SK-N-SH (cell line): ENCODE data around the gene COL4A6. TPM values are rescaled to one million over a fixed set of nuclear protein-coding genes. Genes with fewer than 3 reads are reported as not detected.

ENCODE experiments used
- CTCF ChIA-PET: fragments of 300-600, 350-600 bp; formaldehyde crosslinking; extraction: SDS; loops from one replicate; lab custom pipeline; 2021; lab: Yijun Ruan, JAX
- POLR2A ChIA-PET: fragments of 350-600 bp; sonication (Branson Sonifier 250); formaldehyde crosslinking; extraction: SDS; loops from one replicate; lab custom pipeline; 2020; ENCODE audit warnings: antibody characterized with exemption, inconsistent platforms; lab: Yijun Ruan, JAX
- DNase-seq: peaks from one replicate; pipeline ENCODE4 v3.0.0; 2012
- H2AFZ ChIP-seq: fragments of 200-600 bp; sonication (generic); 2 replicates; pipeline ENCODE4 v1.8.1; 2016; ENCODE audit warnings: antibody characterized with exemption, mild to moderate bottlenecking, low read depth
- H3F3A ChIP-seq: fragments of 200-600 bp; sonication (generic); replicated peaks from 2 replicates; pipeline ENCODE3; 2016; ENCODE audit warnings: antibody characterized with exemption, mild to moderate bottlenecking; ENCODE audit not compliant: insufficient read depth
- H3K27ac ChIP-seq, 2 experiments: fragments of 200-500 bp in 1 of 2; fragments of 200-600 bp in 1 of 2; sonication (Bioruptor generic) in 1 of 2; sonication (generic), shearing (Covaris generic) in 1 of 2; 2 replicates each; pipeline versions ENCODE4 v1.5.1 to v1.6.1; 2014 to 2016; ENCODE audit warnings: low read depth in 2 of 2, inconsistent platforms in 1 of 2, low read length in 1 of 2, mild to moderate bottlenecking in 1 of 2, mixed read lengths in 1 of 2
- H3K27me3 ChIP-seq: fragments of 200-600 bp; sonication (generic), shearing (Covaris generic); 2 replicates; pipeline ENCODE4 v1.6.1; 2016; ENCODE audit warnings: mixed run types; ENCODE audit not compliant: insufficient read depth
- H3K36me3 ChIP-seq, 2 experiments: fragments of 200-500 bp in 1 of 2; fragments of 200-600 bp in 1 of 2; sonication (Bioruptor generic) in 1 of 2; sonication (generic) in 1 of 2; replicated peaks in 1 of 2; 2 replicates each; pipeline versions ENCODE3 to v1.5.1; 2014 to 2016; ENCODE audit warnings: low read length in 1 of 2, mild to moderate bottlenecking in 1 of 2; ENCODE audit not compliant: insufficient read depth in 2 of 2, control insufficient read depth in 1 of 2
- H3K4me1 ChIP-seq, 2 experiments: fragments of 200-500 bp in 1 of 2; fragments of 200-600 bp in 1 of 2; sonication (Bioruptor generic) in 1 of 2; sonication (generic), shearing (Covaris generic) in 1 of 2; 2 replicates each; pipeline versions ENCODE4 v1.5.1 to v1.6.1; 2014 to 2016; ENCODE audit warnings: low read depth in 1 of 2, low read length in 1 of 2, mixed run types in 1 of 2; ENCODE audit not compliant: insufficient read depth in 2 of 2, control insufficient read depth in 1 of 2
- H3K4me2 ChIP-seq: fragments of 200-600 bp; sonication (generic), shearing (Covaris generic); 2 replicates; pipeline ENCODE4 v1.6.1; 2017; ENCODE audit warnings: mixed run types
- H3K4me3 ChIP-seq, 2 experiments: fragments of 200-500 bp in 1 of 2; fragments of 200-600 bp in 1 of 2; sonication (Bioruptor generic) in 1 of 2; sonication (generic), shearing (Covaris generic) in 1 of 2; 2 replicates each; pipeline versions ENCODE4 v1.5.1 to v1.8.1; 2014 to 2016; ENCODE audit warnings: low read depth in 2 of 2, inconsistent platforms in 1 of 2, low read length in 1 of 2, mild to moderate bottlenecking in 1 of 2, mixed read lengths in 1 of 2, moderate library complexity in 1 of 2
- H3K79me2 ChIP-seq: fragments of 200-600 bp; sonication (generic); 2 replicates; pipeline ENCODE4 v1.8.1; 2017; ENCODE audit warnings: mild to moderate bottlenecking; ENCODE audit not compliant: insufficient read depth
- H3K9ac ChIP-seq: fragments of 200-600 bp; sonication (generic); 2 replicates; pipeline ENCODE4 v1.6.1; 2017; ENCODE audit warnings: mixed run types
- H3K9me2 ChIP-seq: fragments of 200-600 bp; sonication (generic); 2 replicates; pipeline ENCODE4 v1.6.1; 2017; ENCODE audit warnings: mixed run types
- H3K9me3 ChIP-seq: fragments of 200-600 bp; sonication (generic); 2 replicates; pipeline ENCODE4 v1.6.1; 2017; ENCODE audit warnings: mixed run types, mild to moderate bottlenecking, moderate library complexity
- H4K20me1 ChIP-seq: fragments of 200-600 bp; sonication (generic); 2 replicates; pipeline ENCODE4 v1.6.1; 2017; ENCODE audit warnings: mild to moderate bottlenecking, mixed run types; ENCODE audit not compliant: insufficient read depth
- CHD2 ChIP-seq: fragments of 150-350 bp; IDR thresholded peaks from 2 replicates; pipeline ENCODE4 v1.6.1; 2018; ENCODE audit warnings: low read length; ENCODE audit not compliant: partially characterized antibody
- CTCF ChIP-seq: fragments of 200-600 bp; sonication (generic); IDR thresholded peaks from 2 replicates; pipeline ENCODE4 v1.6.1; 2017; ENCODE audit warnings: antibody characterized with exemption, mild to moderate bottlenecking, moderate library complexity
- FOXJ3 ChIP-seq: sonication (generic); formaldehyde crosslinking; IDR thresholded peaks from 2 replicates; pipeline ENCODE4 v1.5.1; 2020; ENCODE audit warnings: mild to moderate bottlenecking, missing genetic modification reagents
- JUND ChIP-seq: IDR thresholded peaks from 2 replicates; pipeline ENCODE4 v1.4.0; 2012
- RCOR1 ChIP-seq: fragments of 150-350 bp; IDR thresholded peaks from 2 replicates; pipeline ENCODE4 v1.6.1; 2017; ENCODE audit warnings: antibody characterized with exemption, low read length
- TEAD4 ChIP-seq: IDR thresholded peaks from 2 replicates; pipeline ENCODE4 v1.4.0; 2012; ENCODE audit warnings: mild to moderate bottlenecking, borderline replicate concordance; ENCODE audit not compliant: insufficient read depth
- USF1 ChIP-seq: IDR thresholded peaks from 2 replicates; pipeline ENCODE4 v1.4.0; 2012; ENCODE audit warnings: low read depth, borderline replicate concordance
- WGBS: methylation state at CpG from one replicate; pipeline ENCODE4 v1.1.6; 2017; ENCODE audit warnings: low lambda C conversion rate; 5-methylcytosine and 5-hydroxymethylcytosine counted together
- polyA plus RNA-seq, 3 experiments: library from polyadenylated mRNA; depleted of rRNA; stranded (reverse); fragments of >200 nt; gene quantifications; 2 replicates each; pipeline ENCODE4 v1.2.3, GENCODE V29; 2012
- TF ChIP-seq, protein P1 (sequence below): IDR thresholded peaks from 2 replicates; pipeline ENCODE4 v1.4.0; 2012; ENCODE audit warnings: low read depth, borderline replicate concordance

The COL4A6 gene
- polyA plus RNA-seq, 1 of the 3 experiments (the other 2 are of a cell fraction), result not detected

- Histone ChIP-seq H3K9me2 (no peaks in the 10 kb centered on the region), H4K20me1 (no peaks in the 10 kb centered on the region), H3K4me1 (no peaks in the 10 kb centered on the region), H3K9me3 (no peaks in the 10 kb centered on the region), H3K79me2 (no peaks in the 10 kb centered on the region), H3K27ac (peak overlapping the region in 1 of 2 experiments; percentile 24; a peak in 2 of 4 replicates), H3K36me3 (no peaks in the 10 kb centered on the region), H2AFZ (no peak overlapping the region), H3K4me2 (no peak overlapping the region), H3K27me3 (no peaks in the 10 kb centered on the region), H3K9ac (no peak overlapping the region), H3K4me3 (no peak overlapping the region), H3F3A (no peaks in the 10 kb centered on the region)
- DNase-seq, result no peak
- ChIA-PET CTCF (no interaction called here), POLR2A (no interaction called here)
- WGBS, result 20% methylated on average over 2 of the region's 2 CpGs
- 0 out of 2 replicates have a peak, but pooled peaks have one; percentile 12 for TF ChIP-seq JUND
- TF ChIP-seq TEAD4, result no peak
These were observed 306.8 kb downstream of the COL4A6 start for GRCh38 chrX:108131471-108131870.

- POLR2A ChIA-PET, result no interaction called here
- peak overlapping the region in 1 of 2 experiments; percentile 24; a peak in 1 of 4 replicates for H3K27ac ChIP-seq
- no peak for DNase-seq
These were observed 307.3 kb downstream of the COL4A6 start for GRCh38 chrX:108130889-108131288.

More at GRCh38 chrX:108130889-108131288, 307.3 kb downstream of the COL4A6 start:
- no peaks in the 10 kb centered on the region for H3K4me1 ChIP-seq
- H3K79me2 ChIP-seq, result no peaks in the 10 kb centered on the region
- H3K4me2 ChIP-seq, result no peak overlapping the region
- no peak overlapping the region for H2AFZ ChIP-seq
- H3K9me2 ChIP-seq, result no peaks in the 10 kb centered on the region
- no peaks in the 10 kb centered on the region for H3K36me3 ChIP-seq
- H3K9ac ChIP-seq, result no peak overlapping the region
- no peaks in the 10 kb centered on the region for H3K9me3 ChIP-seq
- H4K20me1 ChIP-seq, result no peaks in the 10 kb centered on the region
- no peaks in the 10 kb centered on the region for H3K27me3 ChIP-seq
- no peak for TF ChIP-seq CHD2
- no peak for TF ChIP-seq USF1
- no peak for TF ChIP-seq RCOR1
- no peak for TF ChIP-seq CTCF
- no peak for TF ChIP-seq FOXJ3
- TF ChIP-seq, protein P1, sequence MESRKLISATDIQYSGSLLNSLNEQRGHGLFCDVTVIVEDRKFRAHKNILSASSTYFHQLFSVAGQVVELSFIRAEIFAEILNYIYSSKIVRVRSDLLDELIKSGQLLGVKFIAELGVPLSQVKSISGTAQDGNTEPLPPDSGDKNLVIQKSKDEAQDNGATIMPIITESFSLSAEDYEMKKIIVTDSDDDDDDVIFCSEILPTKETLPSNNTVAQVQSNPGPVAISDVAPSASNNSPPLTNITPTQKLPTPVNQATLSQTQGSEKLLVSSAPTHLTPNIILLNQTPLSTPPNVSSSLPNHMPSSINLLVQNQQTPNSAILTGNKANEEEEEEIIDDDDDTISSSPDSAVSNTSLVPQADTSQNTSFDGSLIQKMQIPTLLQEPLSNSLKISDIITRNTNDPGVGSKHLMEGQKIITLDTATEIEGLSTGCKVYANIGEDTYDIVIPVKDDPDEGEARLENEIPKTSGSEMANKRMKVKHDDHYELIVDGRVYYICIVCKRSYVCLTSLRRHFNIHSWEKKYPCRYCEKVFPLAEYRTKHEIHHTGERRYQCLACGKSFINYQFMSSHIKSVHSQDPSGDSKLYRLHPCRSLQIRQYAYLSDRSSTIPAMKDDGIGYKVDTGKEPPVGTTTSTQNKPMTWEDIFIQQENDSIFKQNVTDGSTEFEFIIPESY, result no peak
- no peak overlapping the region for H3K4me3 ChIP-seq
- WGBS, result 42% methylated on average over 1 of the region's 1 CpG
- no peaks in the 10 kb centered on the region for H3F3A ChIP-seq
- CTCF ChIA-PET, result no interaction called here
